MM.1S (cell line): Measurements from ENCODE around the gene PAPSS1.

Source experiments
- EZH2phosphoT487 ChIP-seq: fragments of 300-600 bp; sonication (generic); IDR thresholded peaks from 2 replicates; pipeline ENCODE4 v1.6.1; 2018; ENCODE audit warnings: antibody characterized with exemption, low read length
- TF ChIP-seq, protein P1 (sequence below): fragments of 300-600 bp; sonication (generic); IDR thresholded peaks from 2 replicates; pipeline ENCODE4 v1.5.1; 2016; ENCODE audit warnings: antibody characterized with exemption, low read length, mixed read lengths

DNA sequence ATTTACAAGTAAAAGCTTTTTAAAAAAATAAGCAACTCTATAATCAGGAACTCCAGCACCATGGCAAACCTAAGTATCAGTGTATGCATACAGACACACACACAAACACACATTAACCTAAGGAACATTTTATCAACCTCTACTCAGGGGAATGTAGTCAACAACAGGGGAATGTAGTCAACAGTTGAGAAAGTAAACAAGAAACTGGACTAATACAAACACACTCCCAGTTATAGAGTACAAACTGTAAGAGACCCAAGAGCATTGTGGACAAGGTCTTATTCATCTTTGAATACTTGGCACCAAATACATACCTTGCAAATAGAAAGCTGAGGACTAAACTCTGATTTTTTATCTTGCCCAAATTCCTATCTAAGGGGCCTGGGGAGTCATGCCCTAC, 36.2 kb downstream of the PAPSS1 start:
- TF ChIP-seq, protein P1, sequence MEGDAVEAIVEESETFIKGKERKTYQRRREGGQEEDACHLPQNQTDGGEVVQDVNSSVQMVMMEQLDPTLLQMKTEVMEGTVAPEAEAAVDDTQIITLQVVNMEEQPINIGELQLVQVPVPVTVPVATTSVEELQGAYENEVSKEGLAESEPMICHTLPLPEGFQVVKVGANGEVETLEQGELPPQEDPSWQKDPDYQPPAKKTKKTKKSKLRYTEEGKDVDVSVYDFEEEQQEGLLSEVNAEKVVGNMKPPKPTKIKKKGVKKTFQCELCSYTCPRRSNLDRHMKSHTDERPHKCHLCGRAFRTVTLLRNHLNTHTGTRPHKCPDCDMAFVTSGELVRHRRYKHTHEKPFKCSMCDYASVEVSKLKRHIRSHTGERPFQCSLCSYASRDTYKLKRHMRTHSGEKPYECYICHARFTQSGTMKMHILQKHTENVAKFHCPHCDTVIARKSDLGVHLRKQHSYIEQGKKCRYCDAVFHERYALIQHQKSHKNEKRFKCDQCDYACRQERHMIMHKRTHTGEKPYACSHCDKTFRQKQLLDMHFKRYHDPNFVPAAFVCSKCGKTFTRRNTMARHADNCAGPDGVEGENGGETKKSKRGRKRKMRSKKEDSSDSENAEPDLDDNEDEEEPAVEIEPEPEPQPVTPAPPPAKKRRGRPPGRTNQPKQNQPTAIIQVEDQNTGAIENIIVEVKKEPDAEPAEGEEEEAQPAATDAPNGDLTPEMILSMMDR = no peak
- TF ChIP-seq EZH2phosphoT487 = no peak
